Measurements from ENCODE around the gene CACNA1E.

- TF ChIP-seq SIN3A (IDR thresholded peaks at IDR 0.05; ENCODE audit: borderline replicate concordance, insufficient read depth, low read length) (no peak), POLR2AphosphoS5 (IDR thresholded peaks at IDR 0.05; ENCODE audit: low read depth, low read length) (no peak)
These were observed 311.0 kb downstream of the CACNA1E start for GRCh38 chr1:181794332-181794731.

Data from PFSK-1 (cell line).